ENCODE measurements around the gene ALPI. TPM values are rescaled to one million over a fixed set of nuclear protein-coding genes. Genes with fewer than 3 reads are reported as not detected.

The ALPI gene
- total RNA-seq, 1 experiment from 2014 or later = 5.3 TPM

DNA sequence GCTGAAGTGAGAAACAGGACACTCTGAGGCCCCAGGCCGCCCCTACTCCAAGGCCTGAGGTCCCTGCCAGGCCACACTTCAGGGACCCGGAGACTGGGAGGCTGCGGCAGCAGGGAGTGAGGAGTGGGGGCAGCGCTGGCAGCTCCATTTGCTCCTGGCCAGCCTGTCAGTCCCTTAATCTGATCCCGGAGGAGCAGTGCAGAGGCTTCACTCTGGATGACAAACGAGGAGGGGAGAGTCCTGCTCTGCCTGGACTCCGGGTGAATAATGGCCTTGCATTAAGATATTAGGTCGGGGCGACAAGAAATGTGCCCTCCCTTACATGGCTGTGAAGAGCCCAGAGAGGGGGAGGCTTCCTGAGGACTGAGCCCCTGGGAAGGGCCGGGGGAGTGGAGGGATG, 49.9 kb downstream of the ALPI start:
- no peaks in the 10 kb centered on the region for H3K36me3 Mint-ChIP-seq (ENCODE audit: insufficient read depth, unreplicated experiment)
- no peaks in the 10 kb centered on the region for H3K9me3 Mint-ChIP-seq (ENCODE audit: unreplicated experiment)
- CTCF ChIA-PET = no interaction called here
- POLR2A ChIA-PET = no interaction called here
- H3K4me1 Mint-ChIP-seq (ENCODE audit: low read depth, unreplicated experiment) = no peaks in the 10 kb centered on the region
- DNase-seq = no peak
- no peaks in the 10 kb centered on the region for H3K9me3 ChIP-seq
- H3K27me3 ChIP-seq (replicated peaks; ENCODE audit: control insufficient read depth, insufficient read depth, low read length) = no peaks in the 10 kb centered on the region
- H3K36me3 ChIP-seq (ENCODE audit: control insufficient read depth, insufficient read depth, low read length) = no peaks in the 10 kb centered on the region
- TF ChIP-seq, protein P1, sequence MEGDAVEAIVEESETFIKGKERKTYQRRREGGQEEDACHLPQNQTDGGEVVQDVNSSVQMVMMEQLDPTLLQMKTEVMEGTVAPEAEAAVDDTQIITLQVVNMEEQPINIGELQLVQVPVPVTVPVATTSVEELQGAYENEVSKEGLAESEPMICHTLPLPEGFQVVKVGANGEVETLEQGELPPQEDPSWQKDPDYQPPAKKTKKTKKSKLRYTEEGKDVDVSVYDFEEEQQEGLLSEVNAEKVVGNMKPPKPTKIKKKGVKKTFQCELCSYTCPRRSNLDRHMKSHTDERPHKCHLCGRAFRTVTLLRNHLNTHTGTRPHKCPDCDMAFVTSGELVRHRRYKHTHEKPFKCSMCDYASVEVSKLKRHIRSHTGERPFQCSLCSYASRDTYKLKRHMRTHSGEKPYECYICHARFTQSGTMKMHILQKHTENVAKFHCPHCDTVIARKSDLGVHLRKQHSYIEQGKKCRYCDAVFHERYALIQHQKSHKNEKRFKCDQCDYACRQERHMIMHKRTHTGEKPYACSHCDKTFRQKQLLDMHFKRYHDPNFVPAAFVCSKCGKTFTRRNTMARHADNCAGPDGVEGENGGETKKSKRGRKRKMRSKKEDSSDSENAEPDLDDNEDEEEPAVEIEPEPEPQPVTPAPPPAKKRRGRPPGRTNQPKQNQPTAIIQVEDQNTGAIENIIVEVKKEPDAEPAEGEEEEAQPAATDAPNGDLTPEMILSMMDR (IDR thresholded peaks at IDR 0.05; ENCODE audit: insufficient read depth in 1 of 2, low read depth in 1 of 2, low read length in 1 of 2, severe bottlenecking in 1 of 2, unreplicated experiment in 1 of 2) = no peak
- BruUV-seq (replicated peaks) = no TSS peak
- intact Hi-C loops (cut with micrococcal nuclease; ENCODE audit: unreplicated experiment) = no loop called here
- no peaks in the 10 kb centered on the region for H3K27me3 Mint-ChIP-seq (ENCODE audit: insufficient read depth, unreplicated experiment)
- H3K4me1 ChIP-seq = no peaks in the 10 kb centered on the region
- H3K4me3 Mint-ChIP-seq (ENCODE audit: unreplicated experiment) = no peak overlapping the region
- H3K27ac Mint-ChIP-seq (ENCODE audit: unreplicated experiment) = no peak overlapping the region
- H3K4me3 ChIP-seq (ENCODE audit: low read depth, low read length) = no peak overlapping the region

DNA sequence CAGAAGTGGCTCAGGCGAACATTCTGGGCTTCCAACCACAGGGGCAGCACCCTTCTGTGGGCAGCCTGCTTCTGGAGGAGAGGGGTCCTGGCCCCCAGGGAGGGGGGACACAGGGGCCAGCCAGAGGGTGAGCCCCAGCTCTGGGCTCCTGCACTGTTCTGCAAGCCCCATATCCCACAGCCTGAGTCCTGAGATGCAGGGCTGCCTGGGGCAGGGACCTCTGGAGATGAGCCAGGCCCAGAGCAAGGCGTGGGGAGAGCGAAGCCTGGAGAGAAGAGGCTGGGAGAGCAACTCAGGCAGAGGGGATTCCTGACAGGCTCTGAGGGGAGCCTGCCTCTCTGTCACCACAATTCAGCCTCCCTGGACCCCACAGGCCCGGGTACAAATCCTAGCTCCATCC, 50.8 kb downstream of the ALPI start:
- H3K4me1 Mint-ChIP-seq (ENCODE audit: low read depth, unreplicated experiment) = no peaks in the 10 kb centered on the region
- H3K27ac Mint-ChIP-seq (ENCODE audit: unreplicated experiment) = no peak overlapping the region
- intact Hi-C loops (cut with micrococcal nuclease; ENCODE audit: unreplicated experiment) = no loop called here
- H3K9me3 Mint-ChIP-seq (ENCODE audit: unreplicated experiment) = no peaks in the 10 kb centered on the region
- Histone ChIP-seq H3K36me3 (ENCODE audit: control insufficient read depth, insufficient read depth, low read length) (no peaks in the 10 kb centered on the region), H3K4me3 (ENCODE audit: low read depth, low read length) (no peak overlapping the region), H3K9me3 (no peaks in the 10 kb centered on the region), H3K4me1 (no peaks in the 10 kb centered on the region), H3K27me3 (replicated peaks; ENCODE audit: control insufficient read depth, insufficient read depth, low read length) (no peaks in the 10 kb centered on the region)
- H3K4me3 Mint-ChIP-seq (ENCODE audit: unreplicated experiment) = no peak overlapping the region
- POLR2A ChIA-PET = no interaction called here
- TF ChIP-seq, protein P1 (IDR thresholded peaks at IDR 0.05; ENCODE audit: insufficient read depth in 1 of 2, low read depth in 1 of 2, low read length in 1 of 2, severe bottlenecking in 1 of 2, unreplicated experiment in 1 of 2) = no peak
- H3K36me3 Mint-ChIP-seq (ENCODE audit: insufficient read depth, unreplicated experiment) = no peaks in the 10 kb centered on the region
- no TSS peak for BruUV-seq (replicated peaks)
- CTCF ChIA-PET = no interaction called here
- no peak for DNase-seq
- H3K27me3 Mint-ChIP-seq (ENCODE audit: insufficient read depth, unreplicated experiment) = no peaks in the 10 kb centered on the region

DNA sequence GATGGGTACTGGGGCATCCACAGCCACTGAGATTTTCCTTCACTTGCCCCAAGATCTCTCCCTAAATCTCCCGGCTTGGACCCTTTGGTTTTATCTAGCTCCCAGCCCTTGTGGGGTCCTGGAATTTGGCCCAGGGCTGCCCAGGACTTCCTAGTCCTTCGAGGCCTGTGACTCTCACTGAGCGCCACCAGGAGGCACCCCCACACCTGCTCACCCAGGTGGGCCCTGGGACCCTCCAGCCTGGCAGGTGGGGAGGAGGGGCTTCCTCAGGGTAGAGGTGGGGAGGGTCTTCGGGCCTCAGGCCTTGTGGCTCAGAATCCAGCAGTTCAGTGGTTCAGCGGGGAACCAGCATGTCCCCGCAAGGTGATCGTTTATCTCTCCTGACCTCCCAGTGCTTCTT, 52.3 kb downstream of the ALPI start:
- Mint-ChIP-seq H3K9me3 (ENCODE audit: unreplicated experiment) (no peaks in the 10 kb centered on the region), H3K36me3 (ENCODE audit: insufficient read depth, unreplicated experiment) (no peaks in the 10 kb centered on the region), H3K4me3 (ENCODE audit: unreplicated experiment) (no peak overlapping the region), H3K27ac (ENCODE audit: unreplicated experiment) (no peak overlapping the region), H3K4me1 (ENCODE audit: low read depth, unreplicated experiment) (no peaks in the 10 kb centered on the region), H3K27me3 (ENCODE audit: insufficient read depth, unreplicated experiment) (no peaks in the 10 kb centered on the region)
- Histone ChIP-seq H3K9me3 (no peaks in the 10 kb centered on the region), H3K36me3 (ENCODE audit: control insufficient read depth, insufficient read depth, low read length) (no peaks in the 10 kb centered on the region), H3K4me3 (ENCODE audit: low read depth, low read length) (no peak overlapping the region), H3K4me1 (no peaks in the 10 kb centered on the region), H3K27me3 (replicated peaks; ENCODE audit: control insufficient read depth, insufficient read depth, low read length) (no peaks in the 10 kb centered on the region)
- CTCF ChIA-PET = no interaction called here
- intact Hi-C loops (cut with micrococcal nuclease; ENCODE audit: unreplicated experiment) = no loop called here
- TF ChIP-seq, protein P1 (IDR thresholded peaks at IDR 0.05; ENCODE audit: insufficient read depth in 1 of 2, low read depth in 1 of 2, low read length in 1 of 2, severe bottlenecking in 1 of 2, unreplicated experiment in 1 of 2) = peak in 1 of 2 experiments; percentile 11
- DNase-seq = no peak
- POLR2A ChIA-PET = no interaction called here
- BruUV-seq (replicated peaks) = no TSS peak

Other genes with a start within 250 kb of the ALPI start
- 4.9 and 5.8 TPM in 2 replicates for gene ALPP, start 77.4 kb upstream of the ALPI start, total RNA-seq (2022)
- 1.9 and 2.5 TPM in 2 replicates for gene ALPG, start 49.3 kb upstream of the ALPI start, total RNA-seq (2022)
- gene ECEL1, start 31.7 kb downstream of the ALPI start, total RNA-seq (2022) = 6.4 and 8.9 TPM in 2 replicates
- not detected in 2 replicates for gene PRSS56, start 64.2 kb downstream of the ALPI start, total RNA-seq (2022)
- gene CHRND, start 70.0 kb downstream of the ALPI start, total RNA-seq (2022) = not detected in 2 replicates
- not detected in 2 replicates for gene CHRNG, start 83.5 kb downstream of the ALPI start, total RNA-seq (2022)
- gene TIGD1, start 94.4 kb downstream of the ALPI start, total RNA-seq (2022) = 4.4 TPM in 2 replicates
- gene EIF4E2, start 94.5 kb downstream of the ALPI start, total RNA-seq (2022) = 50.8 and 57.2 TPM in 2 replicates
- 4.1 and 4.2 TPM in 2 replicates for gene EFHD1, start 177.5 kb downstream of the ALPI start, total RNA-seq (2022)
- 39.0 and 40.4 TPM in 2 replicates for gene GIGYF2, start 241.2 kb downstream of the ALPI start, total RNA-seq (2022)